Trophoblast cell (in vitro differentiated cells and primary cell): Measurements from ENCODE around the gene PTTG2.

ENCODE experiments used
- DNase-seq, 2 donors: peaks; one replicate each; pipeline ENCODE4 v3.0.0-alpha.2; 2016
- H2AFZ ChIP-seq: 2 replicates; pipeline ENCODE4 v1.6.1; 2013; ENCODE audit warnings: low read length, moderate library complexity, mild to moderate bottlenecking; ENCODE audit not compliant: insufficient read depth, poor library complexity
- H2AK5ac ChIP-seq: 2 replicates; pipeline ENCODE4 v1.6.1; 2013; ENCODE audit warnings: mild to moderate bottlenecking, low read length
- H2BK120ac ChIP-seq: 2 replicates; pipeline ENCODE4 v1.6.1; 2013; ENCODE audit warnings: low read length, mild to moderate bottlenecking, moderate library complexity; ENCODE audit not compliant: insufficient read depth, poor library complexity
- H2BK12ac ChIP-seq: 2 replicates; pipeline ENCODE4 v1.6.1; 2013; ENCODE audit warnings: mild to moderate bottlenecking, low read length, moderate library complexity
- H2BK5ac ChIP-seq: 2 replicates; pipeline ENCODE4 v1.6.1; 2013; ENCODE audit warnings: low read length, low read depth, moderate library complexity, mild to moderate bottlenecking; ENCODE audit not compliant: poor library complexity
- H3K14ac ChIP-seq: 2 replicates; pipeline ENCODE4 v1.6.1; 2013; ENCODE audit warnings: mild to moderate bottlenecking, low read length
- H3K18ac ChIP-seq: 2 replicates; pipeline ENCODE4 v1.6.1; 2013; ENCODE audit warnings: mild to moderate bottlenecking, low read length
- H3K23ac ChIP-seq: 2 replicates; pipeline ENCODE4 v1.6.1; 2013; ENCODE audit warnings: low read length
- H3K27ac ChIP-seq: 2 replicates; pipeline ENCODE4 v1.5.1; 2013; ENCODE audit warnings: low read depth, mild to moderate bottlenecking, inconsistent platforms, low read length, moderate library complexity
- H3K27me3 ChIP-seq: 2 replicates; pipeline ENCODE4 v1.6.1; 2013; ENCODE audit warnings: inconsistent platforms, mild to moderate bottlenecking, low read length, moderate library complexity; ENCODE audit not compliant: insufficient read depth
- H3K36me3 ChIP-seq, 2 experiments: 1 replicate in 1 of 2; 2 replicates in 1 of 2; pipeline ENCODE4 v1.6.1; 2013; ENCODE audit warnings: low read length in 2 of 2, mild to moderate bottlenecking in 2 of 2, moderate library complexity in 1 of 2; ENCODE audit not compliant: insufficient read depth in 2 of 2, control insufficient read depth in 1 of 2
- H3K4ac ChIP-seq: 2 replicates; pipeline ENCODE4 v1.6.1; 2013; ENCODE audit warnings: low read depth, mild to moderate bottlenecking, low read length, moderate library complexity
- H3K4me1 ChIP-seq, 2 experiments: 1 replicate in 1 of 2; 2 replicates in 1 of 2; pipeline ENCODE4 v1.6.1; 2013; ENCODE audit warnings: low read length in 2 of 2, mild to moderate bottlenecking in 2 of 2, moderate library complexity in 1 of 2; ENCODE audit not compliant: insufficient read depth in 2 of 2, control insufficient read depth in 1 of 2
- H3K4me2 ChIP-seq: 2 replicates; pipeline ENCODE4 v1.6.1; 2013; ENCODE audit warnings: inconsistent platforms, mild to moderate bottlenecking, low read length, moderate library complexity
- H3K4me3 ChIP-seq: 2 replicates; pipeline ENCODE4 v1.5.1; 2013; ENCODE audit warnings: mild to moderate bottlenecking, low read depth, low read length, inconsistent platforms
- H3K79me1 ChIP-seq: one replicate; pipeline ENCODE4 v1.6.1; 2013; ENCODE audit warnings: low read length
- H3K79me2 ChIP-seq: 2 replicates; pipeline ENCODE4 v1.6.1; 2013; ENCODE audit warnings: low read length, mild to moderate bottlenecking; ENCODE audit not compliant: control insufficient read depth, insufficient read depth, poor library complexity
- H3K9ac ChIP-seq: 2 replicates; pipeline ENCODE4 v1.6.1; 2013; ENCODE audit warnings: mild to moderate bottlenecking, low read length
- H3K9me3 ChIP-seq: 2 replicates; pipeline ENCODE4 v1.6.1; 2013; ENCODE audit warnings: low read depth, mild to moderate bottlenecking, control low read depth, inconsistent platforms, low read length; ENCODE audit not compliant: insufficient read depth
- H4K12ac ChIP-seq: 2 replicates; pipeline ENCODE4 v1.6.1; 2013; ENCODE audit warnings: low read depth, mild to moderate bottlenecking, low read length, moderate library complexity
- H4K8ac ChIP-seq: 2 replicates; pipeline ENCODE4 v1.6.1; 2013; ENCODE audit warnings: low read depth, mild to moderate bottlenecking, low read length, moderate library complexity
- H4K91ac ChIP-seq: one replicate; pipeline ENCODE4 v1.6.1; 2013; ENCODE audit warnings: low read depth, mild to moderate bottlenecking, low read length, moderate library complexity
- WGBS: extraction: QIAGEN DNeasy Blood & Tissue Kit; methylation state at CpG from one replicate; pipeline ENCODE4 v1.1.7; 2013; ENCODE audit warnings: missing lambda C conversion rate; ENCODE audit not compliant: insufficient read length, insufficient coverage; ENCODE audit errors: extremely low coverage; 5-methylcytosine and 5-hydroxymethylcytosine counted together

The PTTG2 gene

DNA sequence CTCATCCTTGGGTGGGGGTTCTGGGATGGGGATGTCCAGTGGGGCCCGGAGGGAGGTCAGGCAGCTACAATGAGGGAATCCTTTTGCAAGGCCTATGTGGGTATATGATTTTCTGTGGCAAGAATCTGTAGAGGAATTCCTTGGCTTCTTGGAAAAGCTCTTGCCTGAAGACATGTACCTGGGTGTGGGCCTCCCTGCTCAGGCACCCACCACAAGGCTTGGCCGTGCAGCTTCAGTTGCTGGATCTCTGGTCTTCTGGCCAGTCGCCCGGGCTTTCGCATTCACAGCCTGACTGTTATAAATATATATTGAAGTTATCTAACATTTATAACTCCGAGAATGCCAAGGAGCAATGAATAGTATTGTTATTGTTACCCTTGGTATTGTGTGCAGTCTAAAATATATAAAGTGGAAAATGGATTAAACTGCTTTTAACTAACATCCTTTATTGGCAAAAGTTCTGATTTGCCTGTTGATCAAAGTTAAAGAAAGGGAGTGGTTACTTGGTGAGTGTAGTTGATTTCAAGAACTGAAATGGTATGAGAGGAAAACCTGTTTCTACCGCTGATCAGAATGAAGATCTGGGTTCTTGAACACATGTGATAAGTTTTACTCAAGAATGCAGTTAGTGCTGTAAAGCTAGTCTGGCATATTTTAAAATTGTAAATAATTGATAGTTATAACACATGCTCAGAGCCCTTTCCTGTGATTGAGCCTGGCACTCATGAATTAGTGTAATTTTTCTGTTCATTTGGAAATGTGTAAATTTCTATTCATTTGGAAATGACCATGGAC is 36.0 kb downstream of the PTTG2 start:
- H2BK5ac ChIP-seq, result peak overlapping the region; percentile 71
- peaks cover 10% of the 10 kb centered on the region for H3K79me2 ChIP-seq
- no peak overlapping the region for H3K4me3 ChIP-seq
- H3K4me1 ChIP-seq, result peaks cover 32 to 37% of the 10 kb centered on the region in 2 experiments
- no CpG with 5 or more reads among the region's 7 CpGs for WGBS
- H3K9ac ChIP-seq, result no peak overlapping the region
- H3K36me3 ChIP-seq, result no peaks in the 10 kb centered on the region
- peak overlapping the region; percentile 99 for H2BK12ac ChIP-seq
- no peak overlapping the region for H2AFZ ChIP-seq
- no peak overlapping the region for H3K23ac ChIP-seq
- H3K4ac ChIP-seq, result peak overlapping the region; percentile 92
- H2BK120ac ChIP-seq, result peak overlapping the region; percentile 75
- no peak overlapping the region for H3K4me2 ChIP-seq
- H4K12ac ChIP-seq, result no peak overlapping the region
- H3K27me3 ChIP-seq, result no peaks in the 10 kb centered on the region
- H3K79me1 ChIP-seq, result peaks cover 27% of the 10 kb centered on the region
- no peaks in the 10 kb centered on the region for H3K9me3 ChIP-seq
- peak overlapping the region; percentile 75 for H3K27ac ChIP-seq
- peak; percentile 48 to 95 for DNase-seq
- peak overlapping the region; percentile 17 for H4K8ac ChIP-seq
- H3K14ac ChIP-seq, result no peak overlapping the region
- peak overlapping the region; percentile 56 for H2AK5ac ChIP-seq
- peak overlapping the region; percentile 85 for H4K91ac ChIP-seq
- peak overlapping the region; percentile 52 for H3K18ac ChIP-seq

DNA sequence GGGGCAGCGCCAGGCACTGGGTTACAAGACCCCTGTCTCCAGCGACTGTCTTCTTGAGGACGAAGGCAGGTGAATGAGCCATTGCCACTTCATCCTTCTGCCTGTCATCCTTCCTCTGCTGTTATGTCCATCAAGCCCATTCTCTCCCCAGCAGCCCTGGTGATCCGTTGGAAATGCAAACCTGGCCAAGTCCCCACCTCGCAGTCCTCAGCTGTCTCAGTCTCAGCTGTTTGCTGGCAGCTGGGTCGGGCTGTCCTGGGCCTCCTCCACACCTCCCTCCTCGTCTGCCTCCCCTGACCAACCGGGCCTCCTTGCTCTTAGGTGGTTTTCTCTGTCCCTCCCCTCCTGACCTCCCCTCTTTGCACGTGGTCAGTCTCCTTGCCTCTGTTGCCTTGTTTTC is 38.0 kb downstream of the PTTG2 start:
- Histone ChIP-seq H3K4me2 (no peak overlapping the region), H2BK5ac (peak overlapping the region; percentile 3), H3K79me1 (peaks cover 26% of the 10 kb centered on the region), H4K91ac (peak overlapping the region; percentile 2), H2AFZ (no peak overlapping the region), H3K14ac (peak overlapping the region; percentile 20), H3K9ac (no peak overlapping the region), H2BK120ac (no peak overlapping the region), H3K36me3 (no peaks in the 10 kb centered on the region), H3K18ac (peak overlapping the region; percentile 10), H3K4me3 (no peak overlapping the region), H2AK5ac (peak overlapping the region; percentile 11), H2BK12ac (peak overlapping the region; percentile 42), H3K23ac (no peak overlapping the region), H3K4me1 (peaks cover 25 to 33% of the 10 kb centered on the region in 2 experiments), H4K8ac (no peak overlapping the region), H3K9me3 (no peaks in the 10 kb centered on the region), H3K27ac (no peak overlapping the region), H3K4ac (peak overlapping the region; percentile 16), H3K27me3 (no peaks in the 10 kb centered on the region), H3K79me2 (peaks cover 12% of the 10 kb centered on the region), H4K12ac (no peak overlapping the region)
- DNase-seq, result no peak
- WGBS, result no CpG with 5 or more reads among the region's 9 CpGs

DNA sequence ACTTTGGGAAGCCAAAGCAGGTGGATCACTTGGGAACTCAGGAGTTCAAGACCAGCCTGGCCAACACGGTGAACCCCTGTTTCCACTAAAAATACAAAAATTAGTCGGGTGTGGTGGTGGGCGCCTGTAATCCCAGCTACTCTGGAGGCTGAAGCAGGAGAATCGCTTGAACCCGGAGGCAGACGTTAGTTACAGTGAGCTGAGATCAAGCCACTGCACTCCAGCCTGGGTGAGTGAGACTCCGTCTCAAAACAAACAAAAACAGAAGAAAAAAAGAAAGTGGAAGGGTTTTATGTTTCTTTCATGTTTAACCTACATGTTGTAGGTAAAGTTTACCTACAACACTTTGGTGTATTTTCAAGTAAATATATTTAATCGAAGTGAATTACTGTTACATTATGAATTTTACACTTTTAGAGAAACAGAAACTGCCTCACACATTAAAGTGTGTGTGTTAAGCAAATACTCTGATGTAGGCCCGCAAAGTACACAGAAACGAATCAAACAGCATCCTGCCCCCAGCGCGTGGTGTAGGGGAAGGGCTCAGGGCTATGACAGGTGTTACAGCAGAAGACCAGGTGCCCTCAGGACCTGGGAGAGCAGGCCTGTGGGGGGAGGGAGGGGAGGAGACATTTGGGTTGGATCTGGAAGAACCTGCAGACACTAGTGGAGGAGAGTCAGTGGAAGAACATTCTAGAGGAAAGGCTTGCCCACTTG is 39.0 kb downstream of the PTTG2 start:
- H3K27me3 ChIP-seq, result no peaks in the 10 kb centered on the region
- H3K23ac ChIP-seq, result no peak overlapping the region
- no peak overlapping the region for H3K4me2 ChIP-seq
- H3K9me3 ChIP-seq, result no peaks in the 10 kb centered on the region
- H3K36me3 ChIP-seq, result no peaks in the 10 kb centered on the region
- H2AK5ac ChIP-seq, result peak overlapping the region; percentile 52
- peaks cover 29% of the 10 kb centered on the region for H3K79me1 ChIP-seq
- H2AFZ ChIP-seq, result no peak overlapping the region
- no peak overlapping the region for H4K12ac ChIP-seq
- H3K79me2 ChIP-seq, result peaks cover 14% of the 10 kb centered on the region
- WGBS, result no CpG with 5 or more reads among the region's 12 CpGs
- no peak for DNase-seq
- no peak overlapping the region for H2BK120ac ChIP-seq
- H3K14ac ChIP-seq, result no peak overlapping the region
- H2BK5ac ChIP-seq, result no peak overlapping the region
- no peak overlapping the region for H3K27ac ChIP-seq
- no peak overlapping the region for H3K9ac ChIP-seq
- H2BK12ac ChIP-seq, result no peak overlapping the region
- H3K4me1 ChIP-seq, result peaks cover 26 to 37% of the 10 kb centered on the region in 2 experiments
- peak overlapping the region; percentile 16 for H3K4ac ChIP-seq
- no peak overlapping the region for H3K4me3 ChIP-seq
- no peak overlapping the region for H3K18ac ChIP-seq
- H4K8ac ChIP-seq, result no peak overlapping the region
- H4K91ac ChIP-seq, result peak overlapping the region; percentile 41

DNA sequence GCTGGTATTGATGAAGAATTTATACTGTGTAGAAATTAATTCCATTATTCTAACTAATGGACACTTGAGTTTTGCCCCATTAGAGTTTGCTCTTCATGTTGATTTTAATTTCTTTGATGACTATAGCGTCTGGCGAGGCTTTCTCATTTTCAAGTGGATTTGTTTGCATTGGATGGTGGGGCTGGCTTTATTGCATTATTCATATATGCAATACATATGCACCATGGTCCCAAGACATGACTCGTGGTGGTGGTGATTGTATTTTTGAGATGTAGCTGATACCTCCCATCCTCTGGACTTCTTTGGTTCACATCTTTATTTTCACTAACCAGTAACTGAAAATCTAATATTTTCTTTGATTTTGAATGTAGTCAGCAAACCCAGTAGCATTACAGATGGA is 39.8 kb downstream of the PTTG2 start:
- Histone ChIP-seq H3K79me2 (peaks cover 12% of the 10 kb centered on the region), H3K4me1 (peaks cover 24 to 35% of the 10 kb centered on the region in 2 experiments), H3K14ac (no peak overlapping the region), H3K4me2 (no peak overlapping the region), H4K12ac (no peak overlapping the region), H3K79me1 (peaks cover 29% of the 10 kb centered on the region), H3K4me3 (no peak overlapping the region), H3K9ac (no peak overlapping the region), H2BK120ac (no peak overlapping the region), H2AK5ac (no peak overlapping the region), H3K18ac (no peak overlapping the region), H4K91ac (no peak overlapping the region), H3K23ac (no peak overlapping the region), H2AFZ (no peak overlapping the region), H3K27ac (no peak overlapping the region), H3K27me3 (no peaks in the 10 kb centered on the region), H3K4ac (peak overlapping the region; percentile 57), H3K36me3 (no peaks in the 10 kb centered on the region), H2BK5ac (no peak overlapping the region), H3K9me3 (no peaks in the 10 kb centered on the region), H2BK12ac (no peak overlapping the region), H4K8ac (no peak overlapping the region)
- no peak for DNase-seq
- no CpG with 5 or more reads among the region's 3 CpGs for WGBS
